UCSD-AML1 (cell line): ENCODE results near the gene ZMAT2.
"Not testable (repeated sequence)": the region's sequence is repeated elsewhere in the genome, so short reads cannot be mapped to it uniquely, and the experiment has no call there.

Experiments used
- DNase-seq: peaks from one replicate; lab custom pipeline; 2025; ENCODE audit not compliant: unreplicated experiment; lab: John Stamatoyannopoulos, UW

The ZMAT2 gene

GRCh38 chr5:140707812-140708211 is 7.6 kb downstream of the ZMAT2 start:
- DNase-seq: no peak

- DNase-seq: not testable (repeated sequence)
These were observed 8.5 kb downstream of the ZMAT2 start for GRCh38 chr5:140708787-140709186.

GRCh38 chr5:140710899-140711552 is 10.8 kb downstream of the ZMAT2 start:
- DNase-seq: peak; percentile 91

- no peak for DNase-seq
These were observed 11.5 kb downstream of the ZMAT2 start for GRCh38 chr5:140711794-140712193.

GRCh38 chr5:140713562-140714094 is 13.4 kb downstream of the ZMAT2 start:
- DNase-seq: no peak

GRCh38 chr5:140716238-140716637 is 16.0 kb downstream of the ZMAT2 start:
- not testable (repeated sequence) for DNase-seq

GRCh38 chr5:140718266-140718592 is 18.0 kb downstream of the ZMAT2 start:
- no peak for DNase-seq

GRCh38 chr5:140720738-140721137 is 20.5 kb downstream of the ZMAT2 start:
- not testable (repeated sequence) for DNase-seq

- not testable (repeated sequence) for DNase-seq
These were observed 21.1 kb downstream of the ZMAT2 start for GRCh38 chr5:140721395-140721794.

GRCh38 chr5:140725799-140726471 is 25.7 kb downstream of the ZMAT2 start:
- DNase-seq: peak; percentile 33

GRCh38 chr5:140733098-140733497 is 32.9 kb downstream of the ZMAT2 start:
- no peak for DNase-seq

- DNase-seq: no peak
These were observed 34.1 kb downstream of the ZMAT2 start for GRCh38 chr5:140734354-140734753.

- no peak for DNase-seq
These were observed 37.2 kb downstream of the ZMAT2 start for GRCh38 chr5:140737486-140737885.

GRCh38 chr5:140741967-140742366 is 41.7 kb downstream of the ZMAT2 start:
- no peak for DNase-seq

- DNase-seq: no peak
These were observed 53.3 kb downstream of the ZMAT2 start for GRCh38 chr5:140753561-140753960.
